Measurements from ENCODE around the gene CARD14.
"Not testable (repeated sequence)": the region's sequence is repeated elsewhere in the genome, so short reads cannot be mapped to it uniquely, and the experiment has no call there.

The CARD14 gene

DNA sequence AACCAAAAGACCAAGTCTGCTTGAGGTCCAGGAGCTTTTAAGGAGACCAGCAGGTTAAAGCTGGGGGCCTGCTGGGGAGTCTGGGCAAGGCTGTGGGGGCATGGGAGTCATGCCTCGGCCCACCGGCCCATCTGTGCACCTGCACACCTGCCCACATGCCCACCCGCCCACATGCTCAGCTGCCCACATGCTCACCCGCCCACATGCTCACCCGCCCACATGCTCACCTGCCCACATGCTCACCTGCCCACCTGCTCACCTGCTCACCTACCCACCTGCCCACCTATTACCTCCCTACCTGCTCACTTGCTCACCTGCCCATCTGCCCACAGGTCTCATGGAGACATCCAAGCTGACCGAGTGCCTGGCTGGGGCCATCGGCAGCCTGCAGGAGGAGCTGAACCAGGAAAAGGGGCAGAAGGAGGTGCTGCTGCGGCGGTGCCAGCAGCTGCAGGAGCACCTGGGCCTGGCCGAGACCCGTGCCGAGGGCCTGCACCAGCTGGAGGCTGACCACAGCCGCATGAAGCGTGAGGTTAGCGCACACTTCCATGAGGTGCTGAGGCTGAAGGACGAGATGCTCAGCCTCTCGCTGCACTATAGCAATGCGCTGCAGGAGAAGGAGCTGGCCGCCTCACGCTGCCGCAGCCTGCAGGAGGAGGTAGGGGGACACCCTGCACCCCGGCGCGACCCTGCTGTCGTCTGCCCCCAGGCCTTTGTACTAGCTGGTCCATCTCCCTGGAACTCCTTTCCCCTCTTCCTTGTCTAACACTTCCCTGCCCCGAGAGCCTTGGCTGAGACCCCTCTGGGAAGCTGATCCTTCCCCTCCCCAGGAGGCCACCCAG, 14.0 kb downstream of the CARD14 start:
- DNase-seq (ENCODE audit: low read depth, low spot score): no peak

DNA sequence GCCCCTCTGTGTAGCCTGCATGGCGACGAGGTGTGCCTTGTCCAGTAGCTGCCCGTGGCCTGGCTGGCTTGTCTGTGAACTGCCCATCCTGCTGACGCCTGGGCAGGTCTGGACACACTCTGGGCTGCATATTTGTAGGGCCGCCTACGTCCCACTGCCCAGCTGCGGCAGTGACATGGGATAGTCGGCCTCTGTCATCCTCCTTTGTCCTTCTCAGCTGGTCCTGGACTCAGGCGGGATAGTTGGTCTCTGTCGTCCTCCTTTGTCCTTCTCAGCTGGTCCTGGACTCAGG, 14.5 kb downstream of the CARD14 start:
- no peak for DNase-seq (ENCODE audit: low read depth, low spot score)

GRCh38 chr17:80185968-80186367, 16.1 kb downstream of the CARD14 start:
- no peak for DNase-seq (ENCODE audit: low read depth, low spot score)

- DNase-seq (ENCODE audit: low read depth, low spot score): no peak
Observed at GRCh38 chr17:80187090-80187489, 17.3 kb downstream of the CARD14 start.

GRCh38 chr17:80187515-80187941, 17.7 kb downstream of the CARD14 start:
- no peak for DNase-seq (ENCODE audit: low read depth, low spot score)

DNA sequence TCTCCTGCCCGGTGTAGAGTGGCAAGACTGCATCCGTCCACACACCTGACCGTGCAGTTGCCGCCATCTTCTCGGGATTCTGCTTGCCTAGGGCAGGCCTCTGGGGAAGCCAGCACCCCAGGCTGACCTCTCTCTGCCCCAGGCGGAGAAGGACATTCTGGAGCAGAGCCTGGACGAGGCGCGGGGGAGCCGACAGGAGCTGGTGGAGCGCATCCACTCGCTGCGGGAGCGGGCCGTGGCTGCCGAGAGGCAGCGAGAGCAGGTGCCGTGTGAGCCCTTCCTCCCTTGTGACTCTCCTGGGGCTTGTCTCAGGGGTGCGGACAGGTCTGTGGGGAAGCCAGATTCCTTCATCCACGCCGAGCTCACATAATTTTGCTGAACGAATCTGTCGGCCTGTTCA, 19.8 kb downstream of the CARD14 start:
- no peak for DNase-seq (ENCODE audit: low read depth, low spot score)

GRCh38 chr17:80190716-80191115, 20.9 kb downstream of the CARD14 start:
- no peak for DNase-seq (ENCODE audit: low read depth, low spot score)

- no peak for DNase-seq (ENCODE audit: low read depth, low spot score)
Observed at GRCh38 chr17:80191192-80191591, 21.4 kb downstream of the CARD14 start.

GRCh38 chr17:80191865-80192661, 22.2 kb downstream of the CARD14 start:
- no peak for DNase-seq (ENCODE audit: low read depth, low spot score)

GRCh38 chr17:80195141-80195540, 25.3 kb downstream of the CARD14 start:
- no peak for DNase-seq (ENCODE audit: low read depth, low spot score)

GRCh38 chr17:80195671-80196529, 26.1 kb downstream of the CARD14 start:
- peak; percentile 39 for DNase-seq (ENCODE audit: low read depth, low spot score)

DNA sequence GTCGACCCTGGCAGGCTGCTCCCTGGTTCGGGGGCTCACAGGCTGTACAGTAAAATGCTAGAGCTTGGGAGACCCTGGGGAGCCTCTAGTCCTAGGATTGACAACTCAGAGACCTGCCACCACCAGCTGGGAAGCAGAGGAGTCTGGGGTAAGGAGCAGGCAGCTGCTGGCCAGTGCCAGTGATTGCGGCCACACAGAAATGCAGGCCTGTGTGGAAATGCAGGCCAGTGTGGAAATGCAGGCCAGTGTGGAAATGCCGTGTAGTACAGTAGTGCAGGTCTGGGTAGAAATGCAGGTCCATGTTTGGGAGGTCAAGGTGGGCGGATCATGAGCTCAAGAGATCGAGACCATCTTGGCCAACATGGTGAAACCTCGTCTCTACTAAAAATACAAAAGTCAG, 26.8 kb downstream of the CARD14 start:
- DNase-seq (ENCODE audit: low read depth, low spot score): no peak

- DNase-seq (ENCODE audit: low read depth, low spot score): no peak
Observed at GRCh38 chr17:80198144-80198661, 28.4 kb downstream of the CARD14 start.

DNA sequence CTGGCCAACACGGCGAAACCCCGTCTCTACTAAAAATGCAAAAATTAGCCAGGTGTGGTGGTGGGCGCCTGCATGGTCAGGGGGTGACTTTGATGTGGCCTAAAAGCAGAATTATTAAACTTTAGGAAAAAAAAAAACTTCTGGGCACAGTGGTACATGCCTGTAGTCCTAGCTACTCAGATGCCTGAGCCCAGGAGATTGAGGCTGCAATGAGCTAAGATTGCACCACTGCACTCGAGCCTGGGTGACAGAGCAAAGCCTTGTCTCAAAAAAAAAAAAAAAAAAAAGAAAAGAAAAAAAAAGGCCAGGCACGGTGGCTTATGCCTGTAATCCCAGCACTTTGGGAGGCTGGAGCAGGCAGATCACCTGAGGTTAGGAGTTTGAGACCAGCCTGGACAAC, 29.5 kb downstream of the CARD14 start:
- not testable (repeated sequence) for DNase-seq (ENCODE audit: low read depth, low spot score)

- DNase-seq (ENCODE audit: low read depth, low spot score): no peak
Observed at GRCh38 chr17:80201446-80201845, 31.6 kb downstream of the CARD14 start.

DNA sequence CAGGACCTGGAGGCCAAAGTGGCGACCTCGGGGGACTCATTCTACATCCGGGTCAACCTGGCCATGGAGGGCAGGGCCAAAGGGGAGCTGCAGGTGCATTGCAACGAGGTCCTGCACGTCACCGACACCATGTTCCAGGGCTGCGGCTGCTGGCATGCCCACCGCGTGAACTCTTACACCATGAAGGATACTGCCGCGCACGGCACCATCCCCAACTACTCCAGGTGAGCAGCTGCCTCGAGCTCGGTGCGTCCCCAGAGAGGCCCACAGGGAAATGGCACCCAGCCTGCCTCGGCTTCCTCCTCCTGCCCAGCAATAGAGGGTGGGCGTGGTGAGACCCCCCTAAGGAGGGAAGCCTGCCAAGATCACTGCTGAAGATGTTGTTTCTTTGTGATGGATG, 32.4 kb downstream of the CARD14 start:
- DNase-seq (ENCODE audit: low read depth, low spot score): no peak

GRCh38 chr17:80203471-80203963, 33.7 kb downstream of the CARD14 start:
- no peak for DNase-seq (ENCODE audit: low read depth, low spot score)

DNA sequence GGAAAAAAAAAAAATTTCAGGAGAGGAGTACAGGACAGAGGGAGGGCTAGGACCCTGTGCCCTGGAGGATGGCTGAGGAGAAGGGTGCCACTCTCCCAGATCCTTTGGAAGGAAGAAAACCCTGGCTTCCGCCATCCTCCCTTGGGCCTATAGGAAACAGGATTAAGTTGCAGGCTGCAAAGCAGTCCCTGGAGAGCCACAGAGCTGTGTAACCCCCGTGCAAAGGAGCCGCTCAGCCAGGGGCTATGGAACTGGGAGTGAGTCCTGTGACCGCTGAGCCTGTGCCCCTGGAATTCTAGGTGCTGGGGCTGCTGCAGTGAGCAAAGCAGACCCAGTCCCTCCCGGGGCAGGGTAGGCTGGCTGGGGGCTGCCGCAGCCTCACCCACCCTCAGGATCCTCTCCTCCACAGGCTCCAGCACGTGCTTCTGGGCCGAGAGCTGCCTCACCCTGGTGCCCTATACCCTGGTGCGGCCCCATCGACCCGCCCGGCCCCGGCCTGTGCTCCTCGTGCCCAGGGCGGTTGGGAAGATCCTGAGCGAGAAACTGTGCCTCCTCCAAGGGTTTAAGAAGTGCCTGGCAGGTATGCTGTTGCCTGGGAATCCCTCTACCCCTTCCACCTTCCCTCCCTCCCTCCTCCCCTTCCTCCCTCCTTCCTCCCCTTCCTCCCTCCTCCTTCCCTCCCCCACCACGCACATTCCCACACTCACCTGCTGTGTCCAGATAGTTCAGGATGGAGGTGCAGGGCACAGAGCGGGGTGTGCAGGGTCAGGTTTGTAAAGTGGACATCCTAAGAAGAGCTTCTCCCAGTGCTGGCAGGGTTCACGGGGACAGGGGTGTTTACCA, 35.0 kb downstream of the CARD14 start:
- DNase-seq (ENCODE audit: low read depth, low spot score): no peak

DNA sequence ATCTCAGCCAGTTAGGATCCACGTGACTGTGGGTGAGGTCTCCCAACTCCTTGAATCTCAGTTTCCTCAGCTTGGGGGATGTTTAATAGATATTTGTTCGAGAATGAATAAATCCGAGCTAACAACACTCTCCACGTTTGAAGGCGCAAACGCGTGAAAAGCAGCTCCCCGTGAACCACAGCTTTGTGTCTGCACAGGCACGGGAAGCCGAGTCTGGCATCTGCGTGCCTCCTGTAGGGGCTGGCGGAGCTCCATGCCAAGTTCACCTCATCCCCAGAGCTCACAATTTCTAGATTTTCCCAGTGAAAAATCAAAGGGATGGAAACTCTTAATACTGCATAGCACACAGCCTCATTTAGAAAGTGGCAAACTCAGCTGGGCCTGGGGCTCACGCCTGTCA, 36.0 kb downstream of the CARD14 start:
- no peak for DNase-seq (ENCODE audit: low read depth, low spot score)

DNA sequence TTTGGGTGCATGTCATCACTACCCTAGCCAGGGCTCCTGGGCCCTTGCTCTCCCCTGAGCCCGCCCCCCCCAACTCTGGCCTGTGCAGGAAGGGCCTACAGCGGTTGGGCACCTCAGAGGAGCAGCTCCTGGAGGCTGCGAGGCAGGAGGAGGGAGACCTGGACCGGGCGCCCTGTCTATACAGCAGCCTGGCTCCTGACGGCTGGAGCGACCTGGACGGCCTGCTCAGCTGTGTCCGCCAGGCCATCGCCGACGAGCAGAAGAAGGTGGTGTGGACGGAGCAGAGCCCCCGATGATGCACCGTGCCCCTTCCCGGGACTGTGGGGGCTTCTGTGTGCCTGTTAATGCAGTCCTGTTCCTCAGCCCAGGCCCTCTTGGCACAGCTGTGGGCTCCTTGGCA, 38.2 kb downstream of the CARD14 start:
- DNase-seq (ENCODE audit: low read depth, low spot score): no peak

DNA sequence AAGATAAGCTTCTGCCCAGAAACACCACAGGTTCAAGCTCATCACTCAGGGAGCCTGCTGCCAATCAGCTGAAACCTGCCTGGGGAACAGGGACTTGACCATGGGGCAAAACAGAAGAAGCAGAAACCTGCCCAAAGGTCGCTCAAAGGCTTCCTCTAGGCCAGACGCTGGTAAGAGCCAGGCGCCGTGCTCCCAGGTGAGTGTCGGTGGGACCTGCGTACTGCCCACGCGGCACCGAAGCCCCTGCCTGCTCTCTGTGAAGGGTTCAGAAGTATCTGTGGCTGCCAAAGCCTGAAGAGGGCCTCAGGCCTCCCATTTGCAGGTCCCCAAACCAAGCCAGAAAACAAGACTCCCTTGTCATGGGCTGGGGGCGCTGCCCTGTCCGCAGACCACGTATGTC, 39.9 kb downstream of the CARD14 start:
- no peak for DNase-seq (ENCODE audit: low read depth, low spot score)

All from activated CD4-positive, CD25-positive, alpha-beta regulatory T cell treated with anti-CD3 and anti-CD28 coated beads, Interleukin-2, amount 50 U/mL, for 16 hours (primary cell).